Measurements from ENCODE around the gene CLIP2.
A peak's percentile ranks its signal among the peaks of the same experiment; 100 is the strongest.

CLIP2 gene

GRCh38 chr7:74371381-74372341 is 82.5 kb downstream of the CLIP2 start:
- no peak for TF ChIP-seq CTCF (IDR thresholded peaks at IDR 0.05; ENCODE audit: extremely low read depth, missing control alignments)
- DNase-seq (ENCODE audit: low spot score): peak; percentile 63

- no peak for DNase-seq (ENCODE audit: low spot score)
- no peak for TF ChIP-seq CTCF (IDR thresholded peaks at IDR 0.05; ENCODE audit: extremely low read depth, missing control alignments)
Observed at GRCh38 chr7:74372511-74373111, 83.4 kb downstream of the CLIP2 start.

- no peak for DNase-seq (ENCODE audit: low spot score)
- TF ChIP-seq CTCF (IDR thresholded peaks at IDR 0.05; ENCODE audit: extremely low read depth, missing control alignments): no peak
Observed at GRCh38 chr7:74373536-74373935, 84.3 kb downstream of the CLIP2 start.

- TF ChIP-seq CTCF (IDR thresholded peaks at IDR 0.05; ENCODE audit: extremely low read depth, missing control alignments): no peak
- DNase-seq (ENCODE audit: low spot score): no peak
Observed at GRCh38 chr7:74375726-74376220, 86.6 kb downstream of the CLIP2 start.

- TF ChIP-seq CTCF (IDR thresholded peaks at IDR 0.05; ENCODE audit: extremely low read depth, missing control alignments): no peak
- no peak for DNase-seq (ENCODE audit: low spot score)
Observed at GRCh38 chr7:74376256-74377036, 87.2 kb downstream of the CLIP2 start.

GRCh38 chr7:74379938-74380337 is 90.7 kb downstream of the CLIP2 start:
- TF ChIP-seq CTCF (IDR thresholded peaks at IDR 0.05; ENCODE audit: extremely low read depth, missing control alignments): no peak
- DNase-seq (ENCODE audit: low spot score): no peak

All from GM20000 (cell line).